DMS 273 (cell line): ENCODE measurements around the gene COP1.
"Not testable (repeated sequence)": the region's sequence is repeated elsewhere in the genome, so short reads cannot be mapped to it uniquely, and the experiment has no call there.

Experiments
- DNase-seq: peaks from one replicate; lab custom pipeline; 2025; ENCODE audit not compliant: unreplicated experiment; lab: John Stamatoyannopoulos, UW

Gene COP1

GRCh38 chr1:176051402-176051801 lies 155.7 kb downstream of the COP1 start:
- DNase-seq = no peak

- no peak for DNase-seq
Observed at GRCh38 chr1:176049582-176049981, 157.5 kb downstream of the COP1 start.

GRCh38 chr1:176046926-176047325 lies 160.2 kb downstream of the COP1 start:
- DNase-seq = no peak

GRCh38 chr1:176043537-176043936 lies 163.5 kb downstream of the COP1 start:
- no peak for DNase-seq

- no peak for DNase-seq
Observed at GRCh38 chr1:176033881-176034280, 173.2 kb downstream of the COP1 start.

GRCh38 chr1:176033474-176033873 lies 173.6 kb downstream of the COP1 start:
- no peak for DNase-seq

GRCh38 chr1:176032040-176032645 lies 174.9 kb downstream of the COP1 start:
- no peak for DNase-seq

GRCh38 chr1:176029609-176030008 lies 177.5 kb downstream of the COP1 start:
- DNase-seq = no peak

- DNase-seq = no peak
Observed at GRCh38 chr1:176029155-176029554, 177.9 kb downstream of the COP1 start.

GRCh38 chr1:176027934-176028333 lies 179.2 kb downstream of the COP1 start:
- DNase-seq = not testable (repeated sequence)

GRCh38 chr1:176022574-176022973 lies 184.5 kb downstream of the COP1 start:
- no peak for DNase-seq

- DNase-seq = no peak
Observed at GRCh38 chr1:176017722-176018121, 189.4 kb downstream of the COP1 start.

- DNase-seq = no peak
Observed at GRCh38 chr1:176009951-176010350, 197.1 kb downstream of the COP1 start.

GRCh38 chr1:176007756-176008389 lies 199.2 kb downstream of the COP1 start:
- DNase-seq = not testable (repeated sequence)

- DNase-seq = not testable (repeated sequence)
Observed at GRCh38 chr1:175994660-175995059, 212.4 kb downstream of the COP1 start.

GRCh38 chr1:175992825-175993224 lies 214.3 kb downstream of the COP1 start:
- DNase-seq = not testable (repeated sequence)

GRCh38 chr1:175992202-175992601 lies 214.9 kb downstream of the COP1 start:
- not testable (repeated sequence) for DNase-seq

- no peak for DNase-seq
Observed at GRCh38 chr1:175984813-175985212, 222.3 kb downstream of the COP1 start.

GRCh38 chr1:175984057-175984812 lies 222.9 kb downstream of the COP1 start:
- DNase-seq = no peak

GRCh38 chr1:175983363-175983762 lies 223.7 kb downstream of the COP1 start:
- not testable (repeated sequence) for DNase-seq

- no peak for DNase-seq
Observed at GRCh38 chr1:175981128-175981527, 226.0 kb downstream of the COP1 start.

GRCh38 chr1:175978926-175979325 lies 228.2 kb downstream of the COP1 start:
- DNase-seq = no peak
